Pancreas (tissue), 10 donors: ENCODE measurements around the gene MAN2A1. TPM values are rescaled to one million over a fixed set of nuclear protein-coding genes. Genes with fewer than 3 reads are reported as not detected.

ENCODE experiments used
- ATAC-seq, 4 donors: fragments of 200-7000 bp; cut with Tn5 transposase; one replicate each; pipeline versions ENCODE4 v1.8.0 to v1.9.1; 2020; ENCODE audit warnings: mild to moderate bottlenecking in 4 of 4, moderate library complexity in 4 of 4
- DNase-seq, 6 donors: peaks; one replicate each; pipeline ENCODE4 v3.0.0-alpha.2; 2020
- FAIRE-seq: peaks from 2 replicates; lab custom pipeline; 2012; peaks lifted over from hg19 to GRCh38; lab: Jason Lieb, UNC
- H3K27ac ChIP-seq, 4 donors: fragments of 200-600 bp; sonication (generic); 1 replicate in 3 of 4; 2 replicates in 1 of 4; pipeline versions ENCODE4 v1.5.0 to v1.8.0; 2020
- H3K27me3 ChIP-seq, 4 donors: fragments of 200-600 bp; one replicate each; pipeline ENCODE4 v1.8.0; 2021
- H3K36me3 ChIP-seq, 3 donors: fragments of 200-600 bp; sonication (generic) in 1 of 3; one replicate each; pipeline versions ENCODE4 v1.5.0 to v1.8.0; 2020 to 2021
- H3K4me1 ChIP-seq, 3 donors: fragments of 200-600 bp; one replicate each; pipeline ENCODE4 v1.8.0; 2021
- H3K4me3 ChIP-seq, 4 donors: fragments of 200-600 bp; sonication (generic) in 2 of 4; one replicate each; pipeline versions ENCODE4 v1.5.0 to v1.8.0; 2020 to 2021
- H3K9me3 ChIP-seq, 4 donors: fragments of 200-600 bp; one replicate each; pipeline ENCODE4 v1.8.0; 2021
- CTCF ChIP-seq, 4 donors: fragments of 200-600 bp; sonication (generic) in 3 of 4; IDR thresholded peaks; one replicate each; pipeline versions ENCODE4 v1.5.0 to v1.8.0; 2021; ENCODE audit warnings: antibody characterized with exemption in 4 of 4
- WGBS, 2 donors: extraction: QIAGEN DNeasy Blood & Tissue Kit; methylation state at CpG; one replicate each; pipeline ENCODE4 v1.1.7; 2013; 5-methylcytosine and 5-hydroxymethylcytosine counted together
- intact Hi-C, 3 donors: fragments of 100-400 bp; cut with DNase I; formaldehyde crosslinking; loops; one replicate each; pipeline versions ENCODE4 v1.11.1 to v1.14.2; 2022
- polyA plus RNA-seq, 2 donors: library from polyadenylated mRNA; stranded (reverse); fragments of 200-250 nt; gene quantifications; one replicate each; pipeline ENCODE4 v1.2.3, GENCODE V29; 2013
- total RNA-seq, 6 donors: library from RNA; stranded (reverse); fragmentation: NEBNext Ultra II Directional in 4 of 6; extraction: Animal tissue kit (Norgen Biotek cat#: 25700) in 4 of 6; gene quantifications; one replicate each; pipeline versions ENCODE4 v1.2.1 to v1.2.4, GENCODE V29; 2021 to 2023
- donor health status: healthy with polysubstance abuse.
- donor health status: DM: no; HTN: no; CAD: no; lungs with moderate emphysema.
- donor health status: DM: no; HTN: no; CAD: no.
- donor health status: control.
- donor health status: control.
- donor health status: Bipolar disorder and iron deficiency.
- donor health status: DM: yes; HTN: yes; CAD: no.
- donor health status: DM: no; HTN: no; CAD: no.
- donor health status: DM: no; HTN: no; CAD: no.
- donor health status: DM: yes; HTN: yes; CAD: no.

Gene MAN2A1
- total and polyA plus RNA-seq, 8 donors = 8.5 to 49.4 (median 36.6) TPM

DNA sequence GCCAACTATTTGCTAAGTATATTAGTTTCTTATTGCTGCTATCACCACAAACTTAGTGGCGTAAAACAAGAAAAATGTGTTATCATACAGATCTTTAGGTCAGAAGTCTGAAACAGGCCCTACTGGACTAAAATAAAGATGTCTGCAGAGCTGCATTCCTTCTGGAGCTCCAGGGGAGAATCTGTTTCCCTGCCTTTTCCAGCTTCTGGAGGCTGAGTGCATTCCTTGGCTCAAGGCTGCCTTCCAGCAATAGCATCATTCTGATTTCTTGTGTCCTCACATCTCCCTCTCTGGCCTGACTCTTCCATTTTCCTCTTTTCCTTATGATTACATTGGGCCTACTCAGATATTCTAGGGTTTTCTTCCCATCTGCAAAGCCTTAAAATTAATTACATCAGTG, 15.9 kb downstream of the MAN2A1 start:
- H3K9me3 ChIP-seq = no peaks in the 10 kb centered on the region
- FAIRE-seq (no peak), DNase-seq (no peak), ATAC-seq (no peak)
- 96 to 99% methylated on average over 1 of the region's 1 CpG for WGBS, 2 donors
- no peaks in the 10 kb centered on the region for H3K36me3 ChIP-seq
- H3K4me1 ChIP-seq = peaks cover 3 to 38% (median 16%) of the 10 kb centered on the region in 3 donors
- intact Hi-C loops = no loop called here
- TF ChIP-seq CTCF (IDR thresholded peaks at IDR 0.05) = no peak
- no peak overlapping the region for H3K27ac ChIP-seq
- H3K4me3 ChIP-seq = no peak overlapping the region
- H3K27me3 ChIP-seq = no peaks in the 10 kb centered on the region

DNA sequence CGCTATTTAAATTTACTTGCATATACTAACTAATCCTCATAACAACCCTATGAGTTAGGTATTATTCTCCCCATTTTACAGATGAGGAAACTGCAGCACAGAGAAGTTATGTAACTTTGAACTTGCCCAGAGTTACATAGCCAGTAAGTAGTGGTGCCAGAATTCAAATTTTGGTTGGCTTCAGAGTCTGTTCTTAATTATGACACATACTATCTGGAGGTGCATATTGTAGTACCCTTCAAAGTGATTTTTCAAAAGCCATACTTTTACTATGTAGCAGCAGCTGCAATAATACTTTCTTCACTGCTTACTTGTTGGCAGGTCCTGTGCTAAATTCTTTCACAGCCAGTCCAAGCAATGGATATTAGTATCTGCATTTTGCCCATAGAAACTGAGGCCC, 16.4 kb downstream of the MAN2A1 start:
- intact Hi-C loops = no loop called here

GRCh38 chr5:109707531-109707930, 17.8 kb downstream of the MAN2A1 start:
- Histone ChIP-seq H3K9me3 (no peaks in the 10 kb centered on the region), H3K4me1 (peaks cover 3 to 24% (median 16%) of the 10 kb centered on the region in 3 donors), H3K27me3 (no peaks in the 10 kb centered on the region), H3K27ac (no peak overlapping the region), H3K36me3 (no peaks in the 10 kb centered on the region), H3K4me3 (no peak overlapping the region)
- intact Hi-C loops = no loop called here
- no peak for DNase-seq
- 30 to 32% methylated on average over 2 of the region's 2 CpGs for WGBS, 2 donors
- TF ChIP-seq CTCF (IDR thresholded peaks at IDR 0.05) = no peak
- ATAC-seq = peak in 3 of 4 donors; percentile 36 to 54 (median 44)
- FAIRE-seq = no peak

More for the DNA sequence above, 16.4 kb downstream of the MAN2A1 start:
- Histone ChIP-seq H3K27me3 (no peaks in the 10 kb centered on the region), H3K27ac (no peak overlapping the region), H3K36me3 (no peaks in the 10 kb centered on the region), H3K4me3 (no peak overlapping the region), H3K9me3 (no peaks in the 10 kb centered on the region), H3K4me1 (peaks cover 3 to 33% (median 16%) of the 10 kb centered on the region in 3 donors)
- ATAC-seq (no peak), DNase-seq (no peak), FAIRE-seq (no peak)
- 97 to 100% methylated on average over 1 of the region's 1 CpG for WGBS, 2 donors
- TF ChIP-seq CTCF (IDR thresholded peaks at IDR 0.05) = no peak

- ATAC-seq = peak; percentile 21 to 37 (median 24)
- intact Hi-C loops = no loop called here
These were observed 19.1 kb downstream of the MAN2A1 start for GRCh38 chr5:109708813-109709212.

More at GRCh38 chr5:109708813-109709212, 19.1 kb downstream of the MAN2A1 start:
- 67 to 71% methylated on average over 2 of the region's 2 CpGs for WGBS, 2 donors
- TF ChIP-seq CTCF (IDR thresholded peaks at IDR 0.05) = no peak
- H3K9me3 ChIP-seq = no peaks in the 10 kb centered on the region
- peaks cover 3 to 24% (median 5%) of the 10 kb centered on the region in 3 donors for H3K4me1 ChIP-seq
- no peak for FAIRE-seq
- no peaks in the 10 kb centered on the region for H3K36me3 ChIP-seq
- H3K4me3 ChIP-seq = no peak overlapping the region
- H3K27me3 ChIP-seq = no peaks in the 10 kb centered on the region
- DNase-seq = no peak
- peak overlapping the region in 2 of 4 donors; percentile 10 to 53 for H3K27ac ChIP-seq
